Erythroblast (primary cell): Measurements from ENCODE around the gene NCKAP5.

Source experiments
- GATA1 ChIP-seq: IDR thresholded peaks from 2 replicates; pipeline ENCODE4 v1.6.1; 2011; ENCODE audit warnings: low read depth, mild to moderate bottlenecking, control low read depth, low read length, moderate library complexity
- POLR2A ChIP-seq: IDR thresholded peaks from 2 replicates; pipeline ENCODE4 v1.6.1; 2011; ENCODE audit warnings: mild to moderate bottlenecking, low read length

GRCh38 chr2:132963161-132963560, 605.1 kb downstream of the NCKAP5 start:
- no peak for TF ChIP-seq POLR2A
- no peak for TF ChIP-seq GATA1
